ENCODE measurements around the gene STOM. TPM values are rescaled to one million over a fixed set of nuclear protein-coding genes. Genes with fewer than 3 reads are reported as not detected.

The STOM gene
- total RNA-seq, 3 donors from 2014 or later (not counting 1 experiment from before 2014, with no cell fraction given): 185 to 241 (median 189) TPM

DNA sequence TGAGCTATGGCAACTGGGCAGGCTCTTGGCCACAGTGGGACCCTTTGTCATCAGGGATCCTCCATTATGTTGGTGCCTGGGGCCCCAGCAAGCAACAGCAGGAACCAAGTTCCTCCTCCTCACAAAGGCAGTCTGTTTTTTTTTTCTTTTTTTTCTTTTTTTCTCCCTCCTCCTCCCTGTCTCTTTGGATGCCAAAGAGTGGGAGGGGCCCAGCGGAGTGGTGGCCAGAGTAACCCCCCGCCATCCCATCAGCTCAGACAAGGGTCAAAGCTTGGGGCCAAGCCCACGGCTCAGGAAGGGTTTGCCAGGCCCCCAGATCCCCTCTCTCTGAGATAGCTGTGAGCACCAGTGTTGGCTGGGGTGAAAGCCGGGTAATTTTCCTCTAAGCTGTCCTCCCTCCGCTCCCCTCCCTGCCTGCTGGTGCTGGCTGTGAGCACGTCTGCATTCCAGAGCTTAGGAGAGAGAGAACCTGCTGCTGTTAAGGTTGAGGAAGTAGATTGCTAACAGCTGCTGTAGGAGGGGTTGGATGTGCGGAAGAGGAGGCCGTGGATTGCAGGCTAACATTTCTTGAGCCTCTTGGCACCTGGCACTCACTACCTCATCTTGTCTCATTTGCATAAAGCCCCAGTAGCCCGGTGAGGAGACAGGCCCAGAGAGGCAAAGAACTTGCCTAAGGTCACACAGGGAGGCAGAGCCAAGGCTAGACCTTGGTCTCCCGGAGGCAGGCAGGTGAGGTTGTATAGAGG, 80.9 kb downstream of the STOM start:
- intact Hi-C loops (cut with micrococcal nuclease): no loop called here
- WGBS (ENCODE audit: insufficient coverage): 54% methylated on average over 10 of the region's 10 CpGs
- H3K27me3 Mint-ChIP-seq (ENCODE audit: low read depth in 2 of 2): no peaks in the 10 kb centered on the region
- no peak overlapping the region for H3K27ac Mint-ChIP-seq
- DNase-seq (no peak), ATAC-seq (no peak)
- TF ChIP-seq, protein P1, sequence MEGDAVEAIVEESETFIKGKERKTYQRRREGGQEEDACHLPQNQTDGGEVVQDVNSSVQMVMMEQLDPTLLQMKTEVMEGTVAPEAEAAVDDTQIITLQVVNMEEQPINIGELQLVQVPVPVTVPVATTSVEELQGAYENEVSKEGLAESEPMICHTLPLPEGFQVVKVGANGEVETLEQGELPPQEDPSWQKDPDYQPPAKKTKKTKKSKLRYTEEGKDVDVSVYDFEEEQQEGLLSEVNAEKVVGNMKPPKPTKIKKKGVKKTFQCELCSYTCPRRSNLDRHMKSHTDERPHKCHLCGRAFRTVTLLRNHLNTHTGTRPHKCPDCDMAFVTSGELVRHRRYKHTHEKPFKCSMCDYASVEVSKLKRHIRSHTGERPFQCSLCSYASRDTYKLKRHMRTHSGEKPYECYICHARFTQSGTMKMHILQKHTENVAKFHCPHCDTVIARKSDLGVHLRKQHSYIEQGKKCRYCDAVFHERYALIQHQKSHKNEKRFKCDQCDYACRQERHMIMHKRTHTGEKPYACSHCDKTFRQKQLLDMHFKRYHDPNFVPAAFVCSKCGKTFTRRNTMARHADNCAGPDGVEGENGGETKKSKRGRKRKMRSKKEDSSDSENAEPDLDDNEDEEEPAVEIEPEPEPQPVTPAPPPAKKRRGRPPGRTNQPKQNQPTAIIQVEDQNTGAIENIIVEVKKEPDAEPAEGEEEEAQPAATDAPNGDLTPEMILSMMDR (IDR thresholded peaks at IDR 0.05): no peak
- H3K27me3 ChIP-seq (ENCODE audit: control insufficient read depth, insufficient read depth, low read length): no peaks in the 10 kb centered on the region
- peaks cover 15 to 36% of the 10 kb centered on the region in 2 donors for H3K4me1 Mint-ChIP-seq
- peaks cover 11% of the 10 kb centered on the region for H3K36me3 ChIP-seq (ENCODE audit: control insufficient read depth, insufficient read depth, low read length)
- H3K27ac ChIP-seq (ENCODE audit: low read length): no peak overlapping the region
- no peak overlapping the region for H3K4me3 Mint-ChIP-seq
- H3K4me3 ChIP-seq (ENCODE audit: low read length): no peak overlapping the region
- H3K9me3 ChIP-seq (ENCODE audit: control insufficient read depth, insufficient read depth, low read length): no peaks in the 10 kb centered on the region
- no peaks in the 10 kb centered on the region for H3K36me3 Mint-ChIP-seq
- peaks cover 29% of the 10 kb centered on the region for H3K4me1 ChIP-seq (ENCODE audit: control insufficient read depth, insufficient read depth, low read length)
- H3K9me3 Mint-ChIP-seq: no peaks in the 10 kb centered on the region

Other genes starting within 250 kb of the STOM start
- 10 to 100 TPM; 46.2 to 67.6 (median 57.3) TPM for gene RAB14, start 168.4 kb downstream of the STOM start, total RNA-seq
- gene GSN, start 102.1 kb downstream of the STOM start, total RNA-seq: 100 to 1,000 TPM in 2 of 3 donors, 10 to 100 TPM in 1; 92.9 to 103 (median 103) TPM
- under 1 TPM; 0.23 to 0.87 (median 0.55) TPM for gene GGTA1, start 129.6 kb upstream of the STOM start, total RNA-seq

Data from natural killer cell (primary cell).